Stimulated activated CD4-positive, alpha-beta T cell treated with anti-CD3 and anti-CD28 coated beads, Interleukin-1b, Interleukin-23, amount 100 ng/mL, for 4 hours (primary cell): ENCODE measurements around the gene AURKB.
"Not testable (repeated sequence)": the region's sequence is repeated elsewhere in the genome, so short reads cannot be mapped to it uniquely, and the experiment has no call there.

ENCODE experiments used
- DNase-seq, 2 donors: peaks; one replicate each; pipeline ENCODE4 v3.0.0-alpha.2; 2020; ENCODE audit warnings: low read depth in 2 of 2

Gene AURKB

DNA sequence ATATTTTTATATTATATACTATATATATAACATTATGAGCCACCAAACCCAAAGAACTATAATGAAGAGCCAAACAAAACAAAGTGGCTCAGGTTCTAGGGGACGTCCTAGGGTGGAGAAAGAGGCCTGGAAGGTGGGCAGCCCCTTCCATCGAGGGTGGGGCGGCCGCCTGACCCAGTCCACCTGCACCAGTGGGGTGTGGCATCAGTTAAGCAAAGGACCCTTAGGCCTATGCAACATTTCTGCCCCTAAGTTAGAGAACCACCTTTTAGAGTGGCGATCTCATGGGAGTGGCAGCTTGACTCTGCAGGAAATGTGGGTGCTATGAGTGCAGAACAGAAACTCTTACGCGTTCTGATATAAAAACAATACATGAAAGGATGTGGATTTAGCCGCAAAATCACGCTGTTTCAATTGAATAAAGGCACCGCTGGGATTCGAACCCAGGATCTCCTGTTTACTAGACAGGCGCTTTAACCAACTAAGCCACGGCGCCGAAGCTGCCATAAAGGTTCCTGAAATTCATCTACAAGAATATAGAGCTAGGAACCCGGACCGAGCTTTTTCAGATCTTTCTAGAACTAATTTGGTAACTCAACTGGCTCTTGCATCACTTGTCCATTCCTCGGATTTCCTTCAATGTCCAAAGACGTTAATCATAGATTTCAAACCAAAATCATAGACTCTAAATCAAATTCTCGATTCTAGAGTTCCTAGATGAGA is 15.6 kb upstream of the AURKB start:
- DNase-seq, result peak in 1 of 2 donors; percentile 61

GRCh38 chr17:8224891-8225812 is 14.8 kb upstream of the AURKB start:
- DNase-seq, result no peak

GRCh38 chr17:8223356-8224126 is 13.2 kb upstream of the AURKB start:
- peak in 1 of 2 donors; percentile 54 for DNase-seq

DNA sequence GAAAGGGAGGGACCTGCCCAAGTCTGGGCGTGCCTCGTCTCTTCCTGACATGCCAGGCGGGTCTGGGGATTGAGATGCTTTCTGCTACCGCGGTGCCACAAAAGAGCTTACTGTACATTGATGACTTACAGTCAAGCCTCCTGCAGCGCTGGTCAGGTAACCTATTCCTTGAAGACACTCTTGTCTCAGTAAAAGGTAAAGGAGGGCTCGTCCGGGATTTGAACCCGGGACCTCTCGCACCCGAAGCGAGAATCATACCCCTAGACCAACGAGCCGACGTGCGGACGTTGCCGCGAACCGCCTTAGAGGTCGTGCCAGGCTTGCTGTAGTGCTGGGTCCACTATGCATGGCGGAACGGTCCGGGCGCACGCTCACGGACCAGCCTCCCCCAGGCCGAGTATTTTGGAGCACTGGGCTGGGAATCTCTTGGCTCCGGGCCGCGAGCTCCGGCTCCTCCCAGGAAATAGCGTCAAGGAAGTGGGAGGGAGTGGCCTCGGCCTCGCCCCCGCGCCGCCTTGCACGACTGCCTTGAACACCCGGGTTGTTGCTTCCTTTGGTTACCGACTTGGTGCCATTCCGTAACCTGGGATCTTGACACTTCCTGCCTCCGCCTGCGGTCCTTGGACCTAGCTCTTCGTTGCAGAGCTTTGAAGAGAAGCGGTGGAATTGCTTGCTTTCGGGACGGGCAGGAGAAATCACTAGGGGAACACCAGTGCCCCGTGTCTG is 12.4 kb upstream of the AURKB start:
- peak; percentile 89 for DNase-seq

DNA sequence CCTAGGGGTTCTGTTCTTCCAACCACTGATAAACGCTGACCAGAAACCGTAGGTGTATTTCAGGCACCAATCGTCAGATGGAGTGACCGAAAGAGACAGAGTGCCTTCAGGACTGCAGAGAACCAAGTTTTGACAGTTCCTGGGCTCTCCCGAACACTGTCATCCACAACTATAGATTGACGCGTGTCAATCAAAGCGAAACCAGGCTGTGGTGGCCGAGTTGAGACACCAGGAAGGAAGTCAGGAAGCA is 11.9 kb upstream of the AURKB start:
- DNase-seq, result peak in 1 of 2 donors; percentile 30

DNA sequence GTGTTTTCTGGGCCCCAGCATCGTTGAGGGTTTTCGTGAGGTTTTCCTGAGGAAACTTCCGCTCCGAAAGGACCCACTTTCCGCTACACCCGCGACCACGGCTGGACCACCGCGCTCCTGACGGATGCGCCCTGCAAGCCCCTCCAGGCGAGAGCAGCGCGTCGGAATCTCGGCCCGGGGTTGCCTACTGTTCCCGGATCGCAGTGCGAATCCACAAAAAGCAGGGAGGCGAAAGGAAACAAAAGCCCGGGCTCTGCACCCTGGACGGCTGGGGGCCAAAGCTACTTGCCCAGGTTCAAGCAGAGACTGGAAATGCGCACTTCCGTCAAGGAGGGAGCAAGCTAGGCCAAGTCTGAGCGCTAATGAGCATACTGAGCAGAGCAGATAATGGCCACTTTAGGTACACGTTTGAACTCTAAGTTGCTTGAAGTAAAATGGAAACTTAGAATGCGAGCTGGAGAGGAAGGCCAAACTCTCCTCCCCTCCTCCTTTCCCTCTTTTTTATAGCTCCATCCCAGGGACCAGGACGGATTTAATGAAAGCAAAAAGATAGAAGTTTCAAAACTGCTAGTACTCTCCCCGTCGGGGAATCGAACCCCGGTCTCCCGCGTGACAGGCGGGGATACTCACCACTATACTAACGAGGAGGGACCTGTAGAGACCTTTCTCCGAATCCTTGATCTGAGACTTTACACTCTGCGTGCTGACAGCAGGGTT is 11.4 kb upstream of the AURKB start:
- DNase-seq, result peak; percentile 83 to 96

DNA sequence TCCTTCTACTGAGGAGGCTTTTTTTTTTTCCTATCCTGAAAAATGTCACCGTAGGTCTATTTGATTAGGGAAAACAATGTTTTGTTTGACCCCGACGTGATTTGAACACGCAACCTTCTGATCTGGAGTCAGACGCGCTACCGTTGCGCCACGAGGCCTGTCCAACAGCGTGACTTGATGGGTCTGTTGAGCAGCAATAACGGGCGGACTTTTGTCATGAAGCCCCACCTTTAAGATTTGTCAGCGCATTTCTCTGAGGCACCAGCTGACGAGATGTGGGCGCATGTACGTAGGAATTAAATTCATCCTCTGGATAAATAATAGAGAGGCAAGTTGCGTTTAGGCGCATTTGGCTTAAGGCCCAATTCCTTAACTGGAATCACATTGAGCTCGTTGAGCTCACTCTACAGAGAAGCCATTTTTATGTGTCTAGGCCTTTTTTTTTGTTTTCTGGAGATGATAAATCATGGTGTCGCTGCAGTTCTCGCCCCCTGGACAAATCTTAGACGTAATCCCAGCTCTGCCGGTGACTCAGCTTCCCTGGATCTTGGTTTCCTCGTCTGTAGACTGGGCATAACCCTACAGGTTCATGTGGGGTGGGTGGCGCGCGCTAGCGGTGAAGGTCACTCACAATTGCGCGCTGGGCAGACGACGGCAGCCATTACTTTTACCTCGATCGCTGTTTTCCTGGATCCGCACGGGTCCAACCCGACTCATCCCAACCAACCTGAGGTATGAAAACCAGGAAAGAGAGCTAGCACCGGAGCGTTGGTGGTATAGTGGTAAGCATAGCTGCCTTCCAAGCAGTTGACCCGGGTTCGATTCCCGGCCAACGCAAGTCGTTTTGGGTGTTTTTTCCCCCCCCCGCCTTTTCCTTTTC is 10.6 kb upstream of the AURKB start:
- peak; percentile 90 to 91 for DNase-seq

DNA sequence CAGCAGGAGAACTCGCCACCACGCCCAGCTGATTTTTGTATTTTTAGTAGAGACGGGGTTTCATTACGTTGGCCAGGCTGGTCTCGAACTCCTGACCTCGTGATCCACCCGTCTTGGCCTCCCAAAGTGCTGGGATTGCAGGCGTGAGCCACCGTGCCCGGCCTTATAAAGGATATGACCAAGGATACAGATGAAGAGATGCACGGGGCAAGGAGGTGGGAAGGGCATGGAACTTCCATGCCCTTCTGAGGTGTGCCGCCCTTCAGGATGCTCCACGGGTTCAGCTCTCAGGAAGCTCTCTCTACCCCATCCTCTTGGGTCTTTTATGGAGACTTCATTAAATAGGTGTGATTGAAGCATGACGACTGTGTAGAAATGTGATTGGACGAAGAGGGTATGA is 3.6 kb upstream of the AURKB start:
- not testable (repeated sequence) for DNase-seq

DNA sequence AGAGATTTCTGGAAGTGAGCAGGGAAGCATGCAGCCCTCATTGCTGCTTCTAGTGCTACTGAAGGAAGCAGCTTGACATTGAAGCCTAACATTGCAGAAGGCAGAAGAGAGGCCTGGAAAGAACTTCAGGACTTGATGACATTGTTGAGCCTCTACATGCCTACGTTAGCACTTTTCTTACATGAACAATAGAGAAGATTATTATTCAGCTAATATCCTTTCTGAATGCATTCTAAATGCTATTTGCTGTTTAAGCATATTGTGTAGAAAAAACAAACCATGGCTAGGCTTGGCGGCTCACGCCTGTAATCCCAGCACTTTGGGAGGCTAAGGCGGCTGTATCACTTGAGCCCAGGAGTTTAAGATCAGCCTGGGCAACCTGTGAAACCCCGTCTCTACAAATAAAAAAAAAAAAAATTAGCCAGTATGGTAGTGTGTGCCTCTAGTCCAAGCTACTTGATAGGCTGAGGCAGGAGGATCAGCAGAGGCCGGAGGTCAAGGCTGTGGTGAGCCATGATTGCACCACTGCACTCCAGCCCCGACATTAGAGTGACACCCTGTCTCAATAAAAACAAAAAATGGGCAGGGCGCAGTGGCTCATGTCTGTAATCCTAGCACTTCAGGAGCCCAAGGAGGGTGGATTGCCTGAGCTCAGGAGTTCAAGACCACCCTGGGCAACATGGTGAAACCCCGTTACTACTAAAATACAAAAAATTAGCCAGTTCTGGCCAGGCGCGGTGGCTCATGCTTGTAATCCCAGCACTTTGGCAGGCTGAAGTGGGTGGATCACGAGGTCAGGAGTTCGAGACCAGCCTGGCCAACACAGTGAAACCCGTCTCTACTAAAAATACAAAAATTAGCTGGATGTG is 2.2 kb upstream of the AURKB start:
- no peak for DNase-seq

DNA sequence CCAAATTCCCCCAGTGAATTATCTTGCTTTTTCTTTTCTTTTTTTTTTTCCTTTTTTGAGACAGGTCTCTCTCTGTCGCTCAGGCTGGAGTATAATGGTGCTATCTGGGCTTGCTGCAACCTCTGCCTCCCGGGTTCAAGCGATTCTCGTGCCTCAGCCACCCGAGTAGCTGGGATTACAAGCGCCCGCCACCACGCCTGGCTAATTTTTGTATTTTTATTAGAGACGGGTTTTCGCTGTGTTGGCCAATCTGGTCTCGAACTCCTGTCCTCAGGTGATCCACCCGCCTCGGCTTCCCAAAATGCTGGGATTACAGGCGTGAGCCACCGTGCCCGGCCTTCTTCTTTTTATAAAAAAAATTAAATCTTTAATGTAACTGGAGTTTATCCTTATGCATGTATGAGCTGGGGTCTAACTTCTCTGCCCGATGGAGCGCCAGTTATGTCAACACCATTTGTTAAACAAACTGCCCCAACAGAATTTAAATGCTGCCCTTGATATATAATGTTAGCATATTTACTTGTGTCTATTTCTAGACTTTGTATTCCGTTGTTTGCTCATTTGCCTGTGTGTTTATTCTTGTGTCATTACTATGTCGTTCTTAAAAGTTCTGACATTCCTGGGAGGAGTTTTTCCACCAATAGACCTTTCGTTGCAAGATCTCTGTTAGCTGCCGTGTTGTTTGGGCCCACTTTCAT is 535 bp upstream of the AURKB start:
- no peak for DNase-seq

DNA sequence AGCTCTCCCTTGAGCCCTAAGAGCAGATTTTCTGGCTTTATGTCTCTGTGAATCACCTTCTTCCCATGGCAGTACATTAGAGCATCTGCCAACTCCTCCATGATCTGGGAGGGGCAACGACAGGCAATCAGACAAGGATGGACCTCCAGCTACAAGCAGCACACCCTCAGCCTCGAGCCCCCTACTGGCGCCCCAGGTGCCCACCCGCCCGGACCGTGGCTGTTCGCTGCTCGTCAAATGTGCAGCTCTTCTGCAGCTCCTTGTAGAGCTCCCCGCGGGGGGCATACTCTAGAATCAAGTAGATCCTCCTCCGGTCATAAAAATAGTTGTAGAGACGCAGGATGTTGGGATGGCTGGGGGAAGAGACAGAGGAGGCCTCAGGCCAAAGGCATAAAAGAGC is 3.8 kb downstream of the AURKB start:
- DNase-seq, result no peak

DNA sequence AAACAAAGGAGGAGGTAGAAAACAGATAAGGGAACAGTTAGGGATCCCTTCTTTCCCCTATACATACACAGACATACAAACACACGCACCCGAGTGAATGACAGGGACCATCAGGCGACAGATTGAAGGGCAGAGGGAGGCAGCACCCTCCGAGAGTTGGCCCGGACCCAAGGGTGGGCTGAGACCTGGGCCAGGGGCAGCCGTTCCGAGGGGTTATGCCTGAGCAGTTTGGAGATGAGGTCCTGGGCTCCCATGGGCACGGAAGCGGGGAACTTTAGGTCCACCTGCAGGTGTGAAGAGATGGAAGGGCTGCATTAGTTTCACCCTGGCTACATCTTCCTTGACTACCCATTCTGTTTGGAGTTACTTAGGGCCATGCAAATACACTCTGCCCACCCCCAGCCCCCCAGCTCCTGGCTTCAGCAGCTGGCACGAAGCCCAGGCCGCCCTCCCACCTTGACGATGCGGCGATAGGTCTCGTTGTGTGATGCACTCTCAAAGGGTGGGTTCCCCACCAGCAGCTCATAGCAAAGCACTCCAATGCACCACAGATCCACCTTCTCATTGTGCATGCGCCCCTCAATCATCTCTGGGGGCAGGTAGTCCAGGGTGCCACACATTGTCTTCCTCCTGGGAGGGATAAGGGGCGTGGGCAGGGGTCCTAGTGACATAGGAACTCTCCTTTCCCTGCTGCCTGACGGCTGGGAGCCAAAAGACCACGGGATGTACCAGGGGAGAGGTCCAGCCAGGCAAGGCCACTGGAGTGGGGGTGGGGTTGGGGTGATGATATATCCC is 5.4 kb downstream of the AURKB start:
- no peak for DNase-seq

DNA sequence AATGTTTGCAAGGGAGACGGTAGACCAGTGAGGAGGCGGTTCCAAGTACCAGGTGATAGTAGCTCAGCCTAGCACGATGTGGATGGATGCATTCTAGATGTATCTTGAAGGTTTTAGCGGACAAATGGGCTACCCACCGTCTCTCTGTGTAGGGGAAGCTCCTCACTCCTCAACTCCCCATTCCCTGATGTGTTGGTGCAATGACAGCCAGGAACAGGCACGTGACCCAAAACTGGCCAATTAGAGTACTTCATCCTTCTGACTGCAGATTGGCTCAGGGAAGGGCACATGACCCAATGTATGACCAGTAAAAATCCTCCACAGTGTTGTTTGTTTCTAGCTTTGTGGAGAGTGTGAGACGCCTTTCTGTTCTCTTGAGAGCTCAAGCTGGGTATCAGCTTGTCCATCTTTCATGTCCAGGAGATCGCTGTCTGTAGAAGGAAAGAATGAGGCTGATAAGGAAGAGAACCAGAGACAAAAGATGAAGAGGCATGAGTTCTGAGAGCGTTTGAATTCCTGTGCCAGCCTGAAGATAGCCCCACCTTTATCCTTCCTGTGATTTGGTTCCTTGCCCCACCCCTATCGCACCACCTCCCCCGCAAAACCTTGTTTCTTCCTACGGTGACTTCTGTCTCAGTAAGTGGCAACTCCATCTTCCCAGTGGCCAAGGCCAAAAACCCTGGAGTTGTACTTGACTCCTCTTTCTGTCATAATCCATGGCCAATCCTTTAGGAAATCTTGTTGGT is 18.1 kb downstream of the AURKB start:
- no peak for DNase-seq

DNA sequence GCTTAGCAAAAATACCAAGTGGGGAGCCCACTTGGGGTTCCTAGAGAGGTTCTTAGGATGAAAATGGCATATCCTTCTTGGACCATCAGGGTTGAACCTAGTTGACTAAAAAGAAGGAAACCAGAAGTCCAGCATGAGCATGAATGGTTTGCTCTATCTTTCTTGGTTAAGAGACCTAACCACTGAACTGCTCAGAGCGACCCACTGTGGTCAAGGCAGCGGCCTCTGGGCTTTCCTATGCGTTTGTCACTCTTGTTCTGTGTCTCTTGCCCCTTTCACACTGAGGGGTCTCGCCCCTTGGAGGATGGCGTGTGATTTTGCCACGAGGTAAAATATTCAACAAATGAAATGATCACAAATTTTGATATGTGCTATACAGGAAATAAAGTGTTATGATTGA is 19.9 kb downstream of the AURKB start:
- DNase-seq, result no peak

- DNase-seq, result peak; percentile 85 to 89
Observed at GRCh38 chr17:8189711-8190477, 20.5 kb downstream of the AURKB start, which contains the start of gene BORCS6. Gene BORCS6, minus strand, starts transcription at chr17:8190180. Its CDS starts 40 bp downstream, at chr17:8190140.
